ENCODE measurements around the gene NSUN7. TPM values are rescaled to one million over a fixed set of nuclear protein-coding genes. Genes with fewer than 3 reads are reported as not detected.

The NSUN7 gene
- total RNA-seq, 1 donor from 2014 or later: 5.7 TPM

- ATAC-seq (no peak), DNase-seq (no peak)
- Histone ChIP-seq H3K27me3 (no peaks in the 10 kb centered on the region), H3K9me3 (no peaks in the 10 kb centered on the region), H3K4me3 (no peak overlapping the region), H3K36me3 (no peaks in the 10 kb centered on the region), H3K4me1 (peaks cover 3% of the 10 kb centered on the region), H3K27ac (no peak overlapping the region)
- TF ChIP-seq CTCF (IDR thresholded peaks at IDR 0.05): no peak
- intact Hi-C loops (cut with DNase I): no loop called here
Observed at GRCh38 chr4:40858962-40859361, 109.2 kb downstream of the NSUN7 start.

Other genes starting within 250 kb of the NSUN7 start
- 105 TPM for gene RBM47, start 120.1 kb upstream of the NSUN7 start, total RNA-seq